Heart left ventricle (tissue), 16 donors: ENCODE data around the gene PTPRN2. TPM values are rescaled to one million over a fixed set of nuclear protein-coding genes. Genes with fewer than 3 reads are reported as not detected.

Source experiments
- ATAC-seq, 4 donors: fragments of 200-7000 bp; cut with Tn5 transposase; one replicate each; pipeline ENCODE4 v1.9.1; 2020 to 2022; ENCODE audit warnings: moderate library complexity in 4 of 4, mild to moderate bottlenecking in 3 of 4, moderate number of reproducible peaks in 1 of 4
- DNase-seq, 5 donors: peaks; one replicate each; pipeline ENCODE4 v3.0.0-alpha.2; 2020
- H3K27ac ChIP-seq, 12 donors: fragments of 200-600 bp; sonication (generic) in 4 of 12; one replicate each; pipeline versions ENCODE4 v1.5.0 to v1.8.0; 2016 to 2022; ENCODE audit warnings: mild to moderate bottlenecking in 2 of 12
- H3K27me3 ChIP-seq, 9 donors: fragments of 200-600 bp; sonication (generic) in 2 of 9; one replicate each; pipeline versions ENCODE4 v1.5.1 to v1.8.0; 2016 to 2022; ENCODE audit warnings: mild to moderate bottlenecking in 3 of 9
- H3K36me3 ChIP-seq, 9 donors: fragments of 200-600 bp; sonication (generic) in 2 of 9; one replicate each; pipeline versions ENCODE4 v1.5.0 to v1.8.0; 2018 to 2022; ENCODE audit warnings: mild to moderate bottlenecking in 2 of 9
- H3K4me1 ChIP-seq, 12 donors: fragments of 200-600 bp; sonication (generic) in 4 of 12; one replicate each; pipeline versions ENCODE4 v1.5.0 to v1.8.0; 2016 to 2022; ENCODE audit warnings: mild to moderate bottlenecking in 3 of 12
- H3K4me3 ChIP-seq, 12 donors: fragments of 200-600 bp; sonication (generic) in 4 of 12; one replicate each; pipeline versions ENCODE4 v1.5.0 to v1.8.0; 2017 to 2022; ENCODE audit warnings: mild to moderate bottlenecking in 9 of 12, moderate library complexity in 4 of 12
- H3K9me3 ChIP-seq, 12 donors: fragments of 200-600 bp; sonication (generic) in 4 of 12; one replicate each; pipeline versions ENCODE4 v1.5.0 to v1.8.0; 2016 to 2022; ENCODE audit warnings: mild to moderate bottlenecking in 1 of 12
- CTCF ChIP-seq, 12 donors: fragments of 200-600 bp; sonication (generic) in 4 of 12; IDR thresholded peaks; one replicate each; pipeline versions ENCODE4 v1.5.0 to v1.8.0; 2018 to 2022; ENCODE audit warnings: antibody characterized with exemption in 12 of 12, mild to moderate bottlenecking in 5 of 12
- POLR2A ChIP-seq, 2 donors: fragments of 450-650 bp; IDR thresholded peaks; one replicate each; pipeline ENCODE4 v1.6.1; 2017; ENCODE audit warnings: antibody characterized with exemption in 2 of 2, mild to moderate bottlenecking in 2 of 2, moderate library complexity in 2 of 2
- WGBS, 4 donors: extraction: QIAGEN DNeasy Blood & Tissue Kit in 2 of 4; methylation state at CpG; one replicate each; pipeline versions ENCODE4 v1.1.5 to v1.1.7; 2013 to 2018; 5-methylcytosine and 5-hydroxymethylcytosine counted together
- intact Hi-C, 10 donors: fragments of 100-400 bp; cut with DNase I; formaldehyde crosslinking; loops; one replicate each; pipeline versions ENCODE4 v1.11.1 to v1.14.2; 2022
- polyA plus RNA-seq, 2 donors: library from polyadenylated mRNA; stranded (reverse); fragments of 200-250 nt; gene quantifications; one replicate each; pipeline ENCODE4 v1.2.3, GENCODE V29; 2013
- total RNA-seq, 9 donors: library from RNA; depleted of rRNA in 2 of 9; stranded (reverse); fragments of >200 nt in 2 of 9; fragmentation: NEBNext Ultra II Directional in 3 of 9; extraction: Animal tissue kit (Norgen Biotek cat#: 25700) in 3 of 9; gene quantifications; one replicate each; pipeline versions ENCODE4 v1.1.0 to v1.2.4, GENCODE V29; 2016 to 2023
- donor health status: ischemic (EF 13 %, LVEDD 7.1; RV severe dilation, severe dysfunction).
- donor health status: healthy with polysubstance abuse.
- donor health status: DM: no; HTN: yes; CAD: no.
- donor health status: DM: no; HTN: no; CAD: no.
- donor health status: ischemic (EF 25% LVEDD 6.9; RV normal size, moderate dysfunction).
- donor health status: ischemic (EF 25% LVEDD 5.7; RV mildly dilated, moderate dysfunction).
- donor health status: healthy.
- donor health status: DM: yes; HTN: yes; CAD: no.
- donor health status: ischemic (EF 35%, LVEDD 5.7; RV mildly dilated, moderate dysfunction).
- donor health status: nonischemic (EF 11% LVEDD 7.7; RV severe dilation, severe dysfunction).
- donor health status: DM: yes; HTN: yes; CAD: no.
- donor health status: PGD.
- donor health status: ischemic (EF 29% LVEDD 5.4; RV normal size, mild dysfunction).
- donor health status: nonischemic (EF 23%, LVEDD 6.1; RV moderate dilation, normal function).

PTPRN2 gene
- total and polyA plus RNA-seq, 11 donors = 0.61 to 2.3 (median 1.3) TPM

GRCh38 chr7:158263964-158264748 lies 323.5 kb downstream of the PTPRN2 start:
- intact Hi-C loops = no loop called here
- no peak for TF ChIP-seq POLR2A (IDR thresholded peaks at IDR 0.05)
- no peak for TF ChIP-seq CTCF (IDR thresholded peaks at IDR 0.05)
- ATAC-seq (no peak), DNase-seq (no peak)
- 89 to 92% (median 91%) methylated on average over 23 to 25 of the region's 25 CpGs for WGBS, 4 donors
- Histone ChIP-seq H3K27ac (no peak overlapping the region), H3K4me1 (no peaks in the 10 kb centered on the region), H3K27me3 (peaks cover 0 to 4% (median 0%) of the 10 kb centered on the region in 9 donors), H3K9me3 (no peaks in the 10 kb centered on the region), H3K4me3 (no peak overlapping the region), H3K36me3 (no peaks in the 10 kb centered on the region)

- Histone ChIP-seq H3K27me3 (peaks cover 0 to 11% (median 0%) of the 10 kb centered on the region in 9 donors), H3K9me3 (no peaks in the 10 kb centered on the region), H3K36me3 (no peaks in the 10 kb centered on the region), H3K4me3 (no peak overlapping the region), H3K4me1 (no peaks in the 10 kb centered on the region), H3K27ac (no peak overlapping the region)
- intact Hi-C loops = no loop called here
- WGBS, 4 donors = 85 to 92% (median 90%) methylated on average over 18 to 19 of the region's 19 CpGs
- ATAC-seq (no peak), DNase-seq (no peak)
- TF ChIP-seq CTCF (IDR thresholded peaks at IDR 0.05) (no peak), POLR2A (IDR thresholded peaks at IDR 0.05) (no peak)
Measured at GRCh38 chr7:158263110-158263963, 324.3 kb downstream of the PTPRN2 start.

- TF ChIP-seq CTCF (IDR thresholded peaks at IDR 0.05) = no peak
- Histone ChIP-seq H3K27me3 (peaks cover 0 to 11% (median 0%) of the 10 kb centered on the region in 9 donors), H3K36me3 (no peaks in the 10 kb centered on the region), H3K4me3 (no peak overlapping the region), H3K27ac (no peak overlapping the region), H3K9me3 (peaks cover 0 to 3% (median 0%) of the 10 kb centered on the region in 12 donors), H3K4me1 (no peaks in the 10 kb centered on the region)
- intact Hi-C loops = no loop called here
- WGBS, 4 donors = 73 to 97% (median 83%) methylated on average over 5 of the region's 5 CpGs
- no peak for ATAC-seq
- no peak for DNase-seq
Measured at GRCh38 chr7:158262284-158263109, 325.1 kb downstream of the PTPRN2 start.
